ENCODE data around the gene SLC16A4.

GRCh38 chr1:110321846-110322245, 69.0 kb downstream of the SLC16A4 start:
- TF ChIP-seq CTCF (IDR thresholded peaks at IDR 0.05): no peak
- TF ChIP-seq POLR2A (IDR thresholded peaks at IDR 0.05): no peak

Data from stomach (tissue), 4 donors.